ENCODE data around the gene PTGER1. TPM values are rescaled to one million over a fixed set of nuclear protein-coding genes. Genes with fewer than 3 reads are reported as not detected.
"Not testable (repeated sequence)": the region's sequence is repeated elsewhere in the genome, so short reads cannot be mapped to it uniquely, and the experiment has no call there.

PTGER1 gene
- polyA plus RNA-seq, 5 donors = 4.0 to 17.8 (median 5.6) TPM

DNA sequence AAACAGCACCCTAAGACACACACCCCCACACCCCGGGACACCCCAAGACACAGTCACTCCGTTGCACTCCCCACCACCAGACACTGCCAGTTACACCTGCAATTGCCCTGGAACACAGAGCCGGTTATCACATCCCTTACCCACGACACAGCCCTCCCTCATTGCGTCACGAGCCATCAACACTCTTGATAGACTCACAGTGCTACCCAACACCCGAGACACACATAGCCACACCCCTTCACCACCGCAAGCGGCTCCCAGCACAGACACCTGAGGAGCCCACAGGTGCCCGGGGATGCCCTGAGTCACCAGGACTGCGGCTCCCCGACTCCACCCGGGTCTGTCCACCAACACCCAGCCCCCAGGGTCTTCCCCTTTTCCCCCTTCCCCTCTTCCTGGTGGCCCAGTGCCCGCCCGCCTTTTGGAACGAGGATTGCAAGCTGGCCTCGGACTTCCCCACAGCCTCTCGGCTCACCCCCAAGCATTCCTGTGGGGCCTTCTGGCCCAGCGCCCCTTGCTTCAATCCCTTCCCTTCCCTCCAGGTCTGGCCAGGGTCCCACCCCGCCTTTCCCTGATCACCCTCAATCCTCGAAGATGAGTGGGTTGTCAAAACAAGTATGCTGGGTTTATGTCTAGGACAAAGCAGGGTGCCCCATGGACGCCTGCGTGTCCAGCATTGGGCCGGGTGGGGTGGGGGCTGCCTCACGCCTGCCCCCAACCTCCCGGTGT lies 1.7 kb upstream of the PTGER1 start:
- DNase-seq = peak; percentile 87 to 89

- no peak for DNase-seq
Observed at GRCh38 chr19:14476327-14476672, 1.1 kb upstream of the PTGER1 start.

- DNase-seq = no peak
Observed at GRCh38 chr19:14474827-14475226, 327 bp downstream of the PTGER1 start.

GRCh38 chr19:14473978-14474578 lies 1.1 kb downstream of the PTGER1 start:
- DNase-seq = no peak

- no peak for DNase-seq
Observed at GRCh38 chr19:14473073-14473977, 1.8 kb downstream of the PTGER1 start.

DNA sequence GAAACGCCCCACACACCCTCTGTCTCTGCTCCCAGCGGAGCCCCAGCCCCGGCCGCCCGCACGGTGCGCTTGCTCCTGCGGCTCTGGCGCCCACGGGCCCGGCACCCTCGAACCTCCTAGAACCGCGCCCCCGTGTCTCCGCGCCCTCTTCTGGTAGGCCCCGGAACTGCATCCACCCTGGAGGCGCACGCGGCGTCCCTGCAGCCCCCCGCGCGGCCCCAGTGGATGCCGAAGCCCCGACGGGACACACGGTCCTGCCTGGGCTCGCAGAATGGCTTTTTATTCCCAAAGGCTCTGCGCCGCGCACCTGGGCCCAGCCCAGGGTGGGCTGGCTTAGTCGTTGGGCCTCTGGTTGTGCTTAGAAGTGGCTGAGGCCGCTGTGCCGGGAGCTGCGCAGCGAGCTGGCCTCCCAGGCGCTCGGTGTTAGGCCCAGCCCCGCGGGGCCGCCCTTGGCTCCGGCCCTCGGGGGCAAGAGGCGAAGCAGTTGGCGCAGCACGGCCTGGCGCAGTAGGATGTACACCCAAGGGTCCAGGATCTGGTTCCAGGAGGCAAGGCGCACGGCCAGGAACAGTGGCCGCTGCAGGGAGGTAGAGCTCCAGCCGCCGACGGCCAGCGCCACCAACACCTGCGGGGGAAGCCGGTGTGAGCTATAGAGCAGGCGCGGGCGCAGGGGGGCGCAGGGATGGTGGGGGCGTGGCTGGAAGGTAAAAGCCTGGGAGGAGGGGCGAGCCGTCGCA lies 2.8 kb downstream of the PTGER1 start:
- peak in 1 of 2 donors; percentile 46 for DNase-seq

GRCh38 chr19:14471436-14472187 lies 3.5 kb downstream of the PTGER1 start:
- DNase-seq = no peak

DNA sequence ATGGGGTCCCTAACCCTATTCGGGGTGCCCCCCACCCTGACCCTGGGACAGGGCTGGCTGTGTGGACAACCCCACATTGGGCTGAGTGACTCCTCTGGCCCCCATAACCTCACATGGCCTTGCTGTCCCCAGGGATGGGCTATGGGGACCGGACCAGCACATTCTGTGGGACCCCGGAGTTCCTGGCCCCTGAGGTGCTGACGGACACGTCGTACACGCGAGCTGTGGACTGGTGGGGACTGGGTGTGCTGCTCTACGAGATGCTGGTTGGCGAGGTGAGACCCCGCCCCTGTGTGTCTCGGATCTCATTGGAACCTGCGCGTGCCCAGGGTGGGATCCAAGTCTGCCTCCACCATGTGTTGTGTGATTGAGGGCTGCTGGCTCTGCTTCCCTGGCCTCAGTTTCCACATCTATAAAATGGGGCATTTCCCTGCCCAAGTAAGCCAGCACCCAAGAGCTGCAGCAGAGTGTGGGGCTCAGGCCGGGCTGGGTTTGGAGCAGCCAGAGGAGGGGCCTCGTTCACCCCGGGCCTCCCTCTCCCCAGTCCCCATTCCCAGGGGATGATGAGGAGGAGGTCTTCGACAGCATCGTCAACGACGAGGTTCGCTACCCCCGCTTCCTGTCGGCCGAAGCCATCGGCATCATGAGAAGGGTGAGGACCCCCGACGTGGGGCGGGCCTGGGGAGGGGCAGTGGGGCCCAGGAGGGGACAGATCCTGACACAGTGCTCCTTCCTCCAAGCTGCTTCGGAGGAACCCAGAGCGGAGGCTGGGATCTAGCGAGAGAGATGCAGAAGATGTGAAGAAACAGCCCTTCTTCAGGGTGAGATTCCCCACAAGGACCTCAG lies 4.9 kb downstream of the PTGER1 start:
- no peak for DNase-seq

DNA sequence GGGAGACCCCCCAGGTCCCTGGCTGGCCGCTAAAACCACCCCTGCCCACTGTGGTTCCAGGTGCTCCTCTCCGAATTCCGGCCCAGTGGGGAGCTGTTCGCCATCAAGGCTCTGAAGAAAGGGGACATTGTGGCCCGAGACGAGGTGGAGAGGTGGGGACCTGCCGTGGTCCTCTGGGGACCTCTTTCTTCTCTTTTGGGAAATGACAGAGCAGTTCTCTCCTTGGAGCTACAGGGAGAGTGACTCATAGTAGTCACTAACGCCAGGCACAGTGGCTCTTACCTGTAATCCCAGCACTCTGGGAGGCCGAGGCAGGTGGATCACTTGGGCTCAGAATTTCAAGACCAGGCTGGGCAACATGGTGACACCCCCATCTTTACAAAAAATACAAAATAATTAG lies 7.3 kb downstream of the PTGER1 start:
- no peak for DNase-seq

- no peak for DNase-seq
Observed at GRCh38 chr19:14467391-14467790, 7.8 kb downstream of the PTGER1 start.

- no peak for DNase-seq
Observed at GRCh38 chr19:14463747-14464146, 11.4 kb downstream of the PTGER1 start.

- DNase-seq = not testable (repeated sequence)
Observed at GRCh38 chr19:14462401-14462800, 12.8 kb downstream of the PTGER1 start.

DNA sequence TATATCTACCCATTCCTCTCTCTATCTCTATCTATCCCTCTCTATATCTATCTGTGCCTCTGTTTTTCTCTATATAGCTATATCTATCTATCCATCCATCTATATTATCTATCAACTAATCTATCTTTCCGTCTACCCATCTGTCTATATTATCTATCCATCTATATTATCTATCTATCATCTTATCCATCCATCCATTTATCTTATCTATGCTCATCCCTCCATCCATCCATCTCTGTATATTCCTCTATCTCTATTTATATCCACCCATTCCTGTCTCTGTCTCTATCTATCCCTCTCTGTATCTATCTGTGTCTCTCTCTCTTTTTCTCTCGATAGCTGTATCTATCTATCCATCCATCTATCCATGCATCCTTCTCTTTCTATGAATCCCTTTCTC lies 14.2 kb downstream of the PTGER1 start:
- no peak for DNase-seq

DNA sequence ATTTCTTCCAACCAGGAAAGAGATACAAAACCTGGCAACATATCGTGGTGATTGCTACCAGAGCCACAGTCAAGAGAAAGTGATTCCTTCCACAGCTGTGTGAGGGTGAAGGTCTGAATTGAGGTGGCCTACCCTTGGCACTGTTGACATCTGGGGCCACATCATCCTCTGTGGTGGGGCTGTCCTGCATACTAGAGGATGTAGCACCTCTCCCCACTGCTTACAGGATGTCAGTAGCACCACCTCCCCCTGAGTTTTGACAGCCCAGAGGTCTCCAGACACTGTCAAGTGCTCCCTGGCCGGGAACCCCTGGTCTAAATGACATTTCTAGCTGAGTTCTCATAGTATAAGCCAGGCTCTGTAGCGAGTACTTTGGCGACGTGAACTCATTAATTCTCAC lies 15.5 kb downstream of the PTGER1 start:
- no peak for DNase-seq

- DNase-seq = not testable (repeated sequence)
Observed at GRCh38 chr19:14452303-14452702, 22.9 kb downstream of the PTGER1 start.

- no peak for DNase-seq
Observed at GRCh38 chr19:14450876-14451275, 24.3 kb downstream of the PTGER1 start.

DNA sequence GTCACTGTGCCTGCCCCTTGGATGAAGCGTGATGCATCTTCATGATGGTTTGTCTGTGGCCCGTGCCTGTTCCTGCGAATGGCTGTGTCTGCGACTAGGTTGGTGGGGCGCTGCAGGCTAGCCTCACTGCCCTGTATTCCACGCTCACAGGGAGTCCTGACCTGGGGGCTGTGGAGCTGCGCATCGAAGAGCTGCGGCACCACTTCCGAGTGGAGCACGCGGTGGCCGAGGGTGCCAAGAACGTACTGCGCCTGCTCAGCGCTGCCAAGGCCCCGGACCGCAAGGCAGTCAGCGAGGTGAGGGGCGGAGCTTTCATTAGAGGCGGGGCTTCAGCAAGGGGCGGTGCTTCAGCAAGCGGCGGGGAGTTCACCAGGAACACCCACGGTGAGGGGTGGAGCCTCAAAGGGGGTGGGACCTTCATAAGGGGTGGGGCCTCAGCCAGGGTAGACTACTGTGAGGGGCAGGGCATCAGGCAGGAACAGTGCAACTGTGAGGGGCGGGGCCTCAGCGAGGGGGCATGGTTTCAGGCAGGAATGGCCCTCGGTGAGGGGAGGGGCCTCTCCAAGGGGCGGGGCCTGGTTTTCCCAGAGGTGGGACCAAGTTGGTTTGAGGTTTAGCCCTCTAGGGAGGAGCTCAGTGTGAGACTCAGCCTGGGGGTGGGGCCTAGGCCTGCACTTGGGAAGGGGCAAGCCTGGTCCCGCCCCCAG lies 24.8 kb downstream of the PTGER1 start:
- no peak for DNase-seq

DNA sequence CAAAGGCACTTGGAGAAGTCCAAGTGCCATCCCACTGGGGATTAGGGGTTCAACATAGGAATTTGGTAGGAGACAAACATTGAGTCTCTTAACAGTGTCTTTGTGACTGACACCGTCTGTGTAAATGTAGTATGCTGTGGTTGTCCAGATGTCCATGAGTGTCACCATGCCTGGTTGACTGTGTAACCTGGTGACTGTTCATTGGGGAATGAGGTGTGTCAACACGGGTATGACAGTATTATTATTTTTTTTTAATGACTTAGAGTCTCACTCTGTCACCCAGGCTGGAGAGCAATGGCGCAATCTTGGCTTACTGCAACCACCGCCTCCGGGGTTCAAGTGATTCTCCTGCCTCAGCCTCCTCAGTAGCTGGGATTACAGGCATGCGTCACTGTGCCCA lies 25.8 kb downstream of the PTGER1 start:
- no peak for DNase-seq

- DNase-seq = no peak
Observed at GRCh38 chr19:14446336-14447036, 28.7 kb downstream of the PTGER1 start.

Measured in right lung (tissue), 5 donors.